SK-N-SH (cell line): ENCODE measurements around the gene CORO6. TPM values are rescaled to one million over a fixed set of nuclear protein-coding genes. Genes with fewer than 3 reads are reported as not detected.

Source experiments
- CTCF ChIA-PET: fragments of 300-600, 350-600 bp; formaldehyde crosslinking; extraction: SDS; loops from one replicate; lab custom pipeline; 2021; lab: Yijun Ruan, JAX
- POLR2A ChIA-PET: fragments of 350-600 bp; sonication (Branson Sonifier 250); formaldehyde crosslinking; extraction: SDS; loops from one replicate; lab custom pipeline; 2020; ENCODE audit warnings: antibody characterized with exemption, inconsistent platforms; lab: Yijun Ruan, JAX
- DNase-seq: peaks from one replicate; pipeline ENCODE4 v3.0.0; 2012
- H2AFZ ChIP-seq: fragments of 200-600 bp; sonication (generic); 2 replicates; pipeline ENCODE4 v1.8.1; 2016; ENCODE audit warnings: antibody characterized with exemption, mild to moderate bottlenecking, low read depth
- H3F3A ChIP-seq: fragments of 200-600 bp; sonication (generic); replicated peaks from 2 replicates; pipeline ENCODE3; 2016; ENCODE audit warnings: antibody characterized with exemption, mild to moderate bottlenecking; ENCODE audit not compliant: insufficient read depth
- H3K27ac ChIP-seq, 2 experiments: fragments of 200-500 bp in 1 of 2; fragments of 200-600 bp in 1 of 2; sonication (Bioruptor generic) in 1 of 2; sonication (generic), shearing (Covaris generic) in 1 of 2; 2 replicates each; pipeline versions ENCODE4 v1.5.1 to v1.6.1; 2014 to 2016; ENCODE audit warnings: low read depth in 2 of 2, inconsistent platforms in 1 of 2, low read length in 1 of 2, mild to moderate bottlenecking in 1 of 2, mixed read lengths in 1 of 2
- H3K27me3 ChIP-seq: fragments of 200-600 bp; sonication (generic), shearing (Covaris generic); 2 replicates; pipeline ENCODE4 v1.6.1; 2016; ENCODE audit warnings: mixed run types; ENCODE audit not compliant: insufficient read depth
- H3K36me3 ChIP-seq, 2 experiments: fragments of 200-500 bp in 1 of 2; fragments of 200-600 bp in 1 of 2; sonication (Bioruptor generic) in 1 of 2; sonication (generic) in 1 of 2; replicated peaks in 1 of 2; 2 replicates each; pipeline versions ENCODE3 to v1.5.1; 2014 to 2016; ENCODE audit warnings: low read length in 1 of 2, mild to moderate bottlenecking in 1 of 2; ENCODE audit not compliant: insufficient read depth in 2 of 2, control insufficient read depth in 1 of 2
- H3K4me1 ChIP-seq, 2 experiments: fragments of 200-500 bp in 1 of 2; fragments of 200-600 bp in 1 of 2; sonication (Bioruptor generic) in 1 of 2; sonication (generic), shearing (Covaris generic) in 1 of 2; 2 replicates each; pipeline versions ENCODE4 v1.5.1 to v1.6.1; 2014 to 2016; ENCODE audit warnings: low read depth in 1 of 2, low read length in 1 of 2, mixed run types in 1 of 2; ENCODE audit not compliant: insufficient read depth in 2 of 2, control insufficient read depth in 1 of 2
- H3K4me2 ChIP-seq: fragments of 200-600 bp; sonication (generic), shearing (Covaris generic); 2 replicates; pipeline ENCODE4 v1.6.1; 2017; ENCODE audit warnings: mixed run types
- H3K4me3 ChIP-seq, 2 experiments: fragments of 200-500 bp in 1 of 2; fragments of 200-600 bp in 1 of 2; sonication (Bioruptor generic) in 1 of 2; sonication (generic), shearing (Covaris generic) in 1 of 2; 2 replicates each; pipeline versions ENCODE4 v1.5.1 to v1.8.1; 2014 to 2016; ENCODE audit warnings: low read depth in 2 of 2, inconsistent platforms in 1 of 2, low read length in 1 of 2, mild to moderate bottlenecking in 1 of 2, mixed read lengths in 1 of 2, moderate library complexity in 1 of 2
- H3K79me2 ChIP-seq: fragments of 200-600 bp; sonication (generic); 2 replicates; pipeline ENCODE4 v1.8.1; 2017; ENCODE audit warnings: mild to moderate bottlenecking; ENCODE audit not compliant: insufficient read depth
- H3K9ac ChIP-seq: fragments of 200-600 bp; sonication (generic); 2 replicates; pipeline ENCODE4 v1.6.1; 2017; ENCODE audit warnings: mixed run types
- H3K9me2 ChIP-seq: fragments of 200-600 bp; sonication (generic); 2 replicates; pipeline ENCODE4 v1.6.1; 2017; ENCODE audit warnings: mixed run types
- H3K9me3 ChIP-seq: fragments of 200-600 bp; sonication (generic); 2 replicates; pipeline ENCODE4 v1.6.1; 2017; ENCODE audit warnings: mixed run types, mild to moderate bottlenecking, moderate library complexity
- H4K20me1 ChIP-seq: fragments of 200-600 bp; sonication (generic); 2 replicates; pipeline ENCODE4 v1.6.1; 2017; ENCODE audit warnings: mild to moderate bottlenecking, mixed run types; ENCODE audit not compliant: insufficient read depth
- CHD2 ChIP-seq: fragments of 150-350 bp; IDR thresholded peaks from 2 replicates; pipeline ENCODE4 v1.6.1; 2018; ENCODE audit warnings: low read length; ENCODE audit not compliant: partially characterized antibody
- CTCF ChIP-seq: fragments of 200-600 bp; sonication (generic); IDR thresholded peaks from 2 replicates; pipeline ENCODE4 v1.6.1; 2017; ENCODE audit warnings: antibody characterized with exemption, mild to moderate bottlenecking, moderate library complexity
- EP300 ChIP-seq, 2 experiments: IDR thresholded peaks; 2 replicates each; pipeline versions ENCODE4 v1.4.0 to v1.6.1; 2012; ENCODE audit warnings: borderline replicate concordance in 1 of 2, low read depth in 1 of 2, low read length in 1 of 2
- EZH2phosphoT487 ChIP-seq: fragments of 200-600 bp; sonication (generic); IDR thresholded peaks from 2 replicates; pipeline ENCODE4 v1.6.1; 2017; ENCODE audit warnings: low read depth, mixed run types, mild to moderate bottlenecking, antibody characterized with exemption, moderate library complexity, borderline replicate concordance
- FOSL2 ChIP-seq: IDR thresholded peaks from 2 replicates; pipeline ENCODE4 v1.4.0; 2012; ENCODE audit warnings: low read depth, mild to moderate bottlenecking, moderate library complexity, borderline replicate concordance
- GABPA ChIP-seq: IDR thresholded peaks from 2 replicates; pipeline ENCODE4 v1.4.0; 2012; ENCODE audit warnings: low read depth, mild to moderate bottlenecking
- GATA2 ChIP-seq: sonication (generic); formaldehyde crosslinking; IDR thresholded peaks from 2 replicates; pipeline ENCODE4 v1.5.0; 2020; ENCODE audit warnings: mild to moderate bottlenecking, missing genetic modification reagents
- JUND ChIP-seq: IDR thresholded peaks from 2 replicates; pipeline ENCODE4 v1.4.0; 2012
- MAX ChIP-seq: IDR thresholded peaks from 2 replicates; pipeline ENCODE4 v1.4.0; 2012; ENCODE audit warnings: low read depth
- MXI1 ChIP-seq: IDR thresholded peaks from 2 replicates; pipeline ENCODE4 v1.6.1; 2012; ENCODE audit warnings: mild to moderate bottlenecking, low read depth, low read length, improper control_type of control experiment
- NFIC ChIP-seq: IDR thresholded peaks from 2 replicates; pipeline ENCODE4 v1.4.0; 2012; ENCODE audit warnings: borderline replicate concordance
- POLR2AphosphoS5 ChIP-seq: IDR thresholded peaks from 2 replicates; pipeline ENCODE4 v1.6.1; 2012; ENCODE audit warnings: low read depth, low read length
- RFX5 ChIP-seq: IDR thresholded peaks from 2 replicates; pipeline ENCODE4 v1.6.1; 2012; ENCODE audit warnings: mild to moderate bottlenecking, improper control_type of control experiment, low read length
- SIN3A ChIP-seq: IDR thresholded peaks from 2 replicates; pipeline ENCODE4 v1.6.1; 2012; ENCODE audit warnings: low read depth, mild to moderate bottlenecking, low read length, moderate library complexity, borderline replicate concordance
- TEAD4 ChIP-seq: IDR thresholded peaks from 2 replicates; pipeline ENCODE4 v1.4.0; 2012; ENCODE audit warnings: mild to moderate bottlenecking, borderline replicate concordance; ENCODE audit not compliant: insufficient read depth
- USF2 ChIP-seq: fragments of 150-350 bp; IDR thresholded peaks from 2 replicates; pipeline ENCODE4 v1.6.1; 2017; ENCODE audit warnings: antibody characterized with exemption, low read length, low read depth, borderline replicate concordance
- WGBS: methylation state at CpG from one replicate; pipeline ENCODE4 v1.1.6; 2017; ENCODE audit warnings: low lambda C conversion rate; 5-methylcytosine and 5-hydroxymethylcytosine counted together
- polyA plus RNA-seq, 3 experiments: library from polyadenylated mRNA; depleted of rRNA; stranded (reverse); fragments of >200 nt; gene quantifications; 2 replicates each; pipeline ENCODE4 v1.2.3, GENCODE V29; 2012

Gene CORO6
- polyA plus RNA-seq, 1 of the 3 experiments (the other 2 are of a cell fraction): 18.4 TPM

GRCh38 chr17:29640413-29640812 is 17.7 kb upstream of the CORO6 start:
- Histone ChIP-seq H3K9ac (no peak overlapping the region; the same call in 1 of the 2 replicates), H3K4me1 (peaks cover 54% of the 10 kb centered on the region in 2 experiments; a peak in 3 of 4 replicates), H2AFZ (no peak overlapping the region), H3K9me3 (no peaks in the 10 kb centered on the region), H3K79me2 (0 out of 2 replicates have a peak, but pooled peaks cover 6% of the 10 kb centered on the region), H3K27me3 (no peaks in the 10 kb centered on the region), H3K4me2 (peak overlapping the region; percentile 26; the same call in 1 of the 2 replicates), H3K27ac (peak overlapping the region; percentile 52 to 89), H4K20me1 (no peaks in the 10 kb centered on the region), H3K4me3 (no peak overlapping the region), H3K9me2 (no peaks in the 10 kb centered on the region), H3F3A (peaks cover 24% of the 10 kb centered on the region), H3K36me3 (peaks cover 10 to 11% of the 10 kb centered on the region in 2 experiments)
- TF ChIP-seq MAX (peak; percentile 52), JUND (no peak)
- ChIA-PET CTCF (interaction anchor here (0.6 to 3.6 kb wide), 18 partner anchors 11 to 290 kb away, joined by 3 to 53 read pairs (median 7); partner anchors contain the start of gene SSH2), POLR2A (no interaction called here)
- WGBS: 53% methylated on average over 2 of the region's 2 CpGs
- DNase-seq: no peak

- ChIA-PET POLR2A (no interaction called here), CTCF (interaction anchor here (1.1 to 1.4 kb wide), 2 partner anchors 29 to 54 kb away, joined by 3 to 4 read pairs; no protein-coding TSS in a partner anchor)
- Histone ChIP-seq H3K27me3 (no peaks in the 10 kb centered on the region), H3K4me3 (no peak overlapping the region), H3K4me1 (peaks cover 2 to 41% of the 10 kb centered on the region in 2 experiments; a peak in 3 of 4 replicates), H3K79me2 (0 out of 2 replicates have a peak, but pooled peaks cover 6% of the 10 kb centered on the region), H3K9ac (no peak overlapping the region), H3K4me2 (no peak overlapping the region), H3K27ac (peak overlapping the region in 1 of 2 experiments; percentile 64; a peak in 1 of 4 replicates), H3K9me2 (no peaks in the 10 kb centered on the region), H3F3A (peaks cover 2% of the 10 kb centered on the region), H3K36me3 (peaks cover 21 to 58% of the 10 kb centered on the region in 2 experiments), H3K9me3 (no peaks in the 10 kb centered on the region), H4K20me1 (no peaks in the 10 kb centered on the region), H2AFZ (no peak overlapping the region)
- TF ChIP-seq MAX: no peak
- no peak for TF ChIP-seq SIN3A
- TF ChIP-seq GATA2 (CRISPR knock-in tag): no peak
- TF ChIP-seq POLR2AphosphoS5: no peak
- no peak for TF ChIP-seq CHD2
- no peak for TF ChIP-seq FOSL2
- TF ChIP-seq JUND: no peak
- no peak for TF ChIP-seq MXI1
- no peak for TF ChIP-seq EP300 (IDR thresholded peaks at IDR 0.05; ENCODE audit: borderline replicate concordance in 1 of 2, low read depth in 1 of 2, low read length in 1 of 2)
- no peak for TF ChIP-seq RFX5
- no peak for TF ChIP-seq TEAD4
- TF ChIP-seq NFIC: no peak
- TF ChIP-seq EZH2phosphoT487: no peak
- no peak for TF ChIP-seq CTCF
- no peak for TF ChIP-seq USF2
- TF ChIP-seq GABPA: no peak
- WGBS: 100% methylated on average over 3 of the region's 3 CpGs
- DNase-seq: no peak
Observed at GRCh38 chr17:29633886-29634285, 11.2 kb upstream of the CORO6 start.
